Activated CD4-positive, CD25-positive, alpha-beta regulatory T cell treated with anti-CD3 and anti-CD28 coated beads, Interleukin-2, amount 50 U/mL, for 24 hours (primary cell): Measurements from ENCODE around the gene IL10RA.
"Not testable (repeated sequence)": the region's sequence is repeated elsewhere in the genome, so short reads cannot be mapped to it uniquely, and the experiment has no call there.

Experiments used
- ATAC-seq, 2 donors: fragments of 150-1000 bp; cut with Tn5 transposase; one replicate each; pipeline ENCODE4 v1.10.0; 2021; ENCODE audit warnings: mild to moderate bottlenecking in 1 of 2, moderate library complexity in 1 of 2

Gene IL10RA

GRCh38 chr11:117962826-117963225 lies 23.4 kb upstream of the IL10RA start:
- ATAC-seq: no peak

GRCh38 chr11:117966908-117967307 lies 19.3 kb upstream of the IL10RA start:
- ATAC-seq: no peak

- ATAC-seq: no peak
These were observed 16.8 kb upstream of the IL10RA start for GRCh38 chr11:117969160-117969991.

- ATAC-seq: peak; percentile 52 to 59
These were observed 15.7 kb upstream of the IL10RA start for GRCh38 chr11:117970400-117971024.

GRCh38 chr11:117972044-117972443 lies 14.2 kb upstream of the IL10RA start:
- ATAC-seq: no peak

- ATAC-seq: no peak
These were observed 13.3 kb upstream of the IL10RA start for GRCh38 chr11:117972629-117973502.

- ATAC-seq: no peak
These were observed 12.7 kb upstream of the IL10RA start for GRCh38 chr11:117973503-117973860.

- no peak for ATAC-seq
These were observed 9.7 kb upstream of the IL10RA start for GRCh38 chr11:117976445-117976844.

GRCh38 chr11:117977029-117977428 lies 9.2 kb upstream of the IL10RA start:
- no peak for ATAC-seq

- not testable (repeated sequence) for ATAC-seq
These were observed 8.5 kb upstream of the IL10RA start for GRCh38 chr11:117977612-117978264.

GRCh38 chr11:117978291-117978910 lies 7.8 kb upstream of the IL10RA start:
- not testable (repeated sequence) for ATAC-seq

- no peak for ATAC-seq
These were observed 7.2 kb upstream of the IL10RA start for GRCh38 chr11:117978991-117979390.

GRCh38 chr11:117979481-117980211 lies 6.5 kb upstream of the IL10RA start:
- ATAC-seq: peak; percentile 65 to 71

GRCh38 chr11:117980280-117980679 lies 5.9 kb upstream of the IL10RA start:
- peak; percentile 54 to 58 for ATAC-seq

- ATAC-seq: no peak
These were observed 5.5 kb upstream of the IL10RA start for GRCh38 chr11:117980720-117981119.

- ATAC-seq: no peak
These were observed 3.1 kb upstream of the IL10RA start for GRCh38 chr11:117983163-117983475.

GRCh38 chr11:117984476-117984875 lies 1.7 kb upstream of the IL10RA start:
- ATAC-seq: no peak

- ATAC-seq: peak; percentile 61 to 63
These were observed 884 bp downstream of the IL10RA start for GRCh38 chr11:117986981-117987574.

GRCh38 chr11:117989351-117990102 lies 3.3 kb downstream of the IL10RA start:
- ATAC-seq: no peak

GRCh38 chr11:117992136-117992535 lies 5.9 kb downstream of the IL10RA start:
- no peak for ATAC-seq

GRCh38 chr11:117992620-117993019 lies 6.4 kb downstream of the IL10RA start:
- no peak for ATAC-seq
